Measurements from ENCODE around the gene TMSB15B.
"Not testable (repeated sequence)": the region's sequence is repeated elsewhere in the genome, so short reads cannot be mapped to it uniquely, and the experiment has no call there.

- TF ChIP-seq CTCF (IDR thresholded peaks at IDR 0.05; ENCODE audit: insufficient read depth, low read depth, low read length); EZH2 (IDR thresholded peaks at IDR 0.05; ENCODE audit: insufficient read depth, low read length): not testable (repeated sequence)
These were observed 53.1 kb downstream of the TMSB15B start for GRCh38 chrX:104015576-104015975.
